ENCODE data around the gene NR1D1.

Gene NR1D1

DNA sequence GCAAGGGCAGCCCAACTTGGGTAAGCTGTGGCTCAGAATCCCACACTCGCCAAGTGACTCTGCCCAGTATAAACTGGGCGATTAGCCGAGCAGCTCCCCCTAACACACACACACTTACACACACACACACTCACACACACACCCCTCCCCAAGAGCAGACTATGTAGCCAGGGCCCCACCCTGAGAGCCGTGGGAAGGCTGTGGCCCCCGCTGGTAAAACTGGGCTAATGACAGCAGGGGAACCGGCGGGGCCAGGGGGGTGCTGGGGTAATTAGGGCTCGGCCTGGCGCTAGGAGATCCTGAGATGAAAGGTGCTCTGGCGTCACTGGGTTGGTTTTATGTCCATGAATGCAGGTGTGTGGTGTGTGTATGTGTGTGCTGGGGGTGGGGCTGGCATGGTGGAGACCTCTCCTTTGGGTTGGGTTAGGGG is 38.8 kb downstream of the NR1D1 start:
- no peak for DNase-seq

DNA sequence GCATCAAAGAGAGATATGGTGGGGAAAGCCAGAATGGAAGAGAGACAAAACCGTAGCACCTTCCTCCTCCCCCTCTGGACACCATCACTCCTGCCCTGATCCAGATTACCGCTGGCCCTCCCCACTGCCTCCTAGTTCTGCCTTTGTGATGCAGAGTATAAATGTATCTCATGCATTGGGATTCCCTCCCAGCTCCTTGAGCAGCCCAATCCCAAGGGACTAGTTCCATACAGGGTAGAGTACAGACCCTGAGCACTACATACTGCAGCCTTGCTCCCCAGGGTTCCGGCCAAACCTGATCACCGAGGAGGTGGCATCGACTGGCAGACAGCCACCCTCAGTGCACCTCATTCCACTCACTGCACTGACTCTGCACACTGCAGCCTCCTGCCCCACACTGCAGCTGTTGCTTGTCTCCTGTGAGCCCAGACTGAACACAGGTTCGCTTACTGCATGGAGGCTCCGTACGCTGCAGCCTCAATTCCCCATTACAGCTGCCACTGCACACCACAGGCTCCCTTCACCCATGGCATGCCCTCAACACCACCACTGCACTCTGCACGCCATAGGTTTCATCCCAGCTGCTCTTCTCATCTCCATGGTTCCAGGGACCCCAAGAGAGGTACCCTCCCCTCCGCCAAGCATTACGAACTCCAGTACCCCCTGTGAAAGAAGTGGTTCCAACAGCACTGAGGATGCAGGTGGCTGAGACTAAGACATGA is 39.3 kb downstream of the NR1D1 start:
- no peak for DNase-seq

DNA sequence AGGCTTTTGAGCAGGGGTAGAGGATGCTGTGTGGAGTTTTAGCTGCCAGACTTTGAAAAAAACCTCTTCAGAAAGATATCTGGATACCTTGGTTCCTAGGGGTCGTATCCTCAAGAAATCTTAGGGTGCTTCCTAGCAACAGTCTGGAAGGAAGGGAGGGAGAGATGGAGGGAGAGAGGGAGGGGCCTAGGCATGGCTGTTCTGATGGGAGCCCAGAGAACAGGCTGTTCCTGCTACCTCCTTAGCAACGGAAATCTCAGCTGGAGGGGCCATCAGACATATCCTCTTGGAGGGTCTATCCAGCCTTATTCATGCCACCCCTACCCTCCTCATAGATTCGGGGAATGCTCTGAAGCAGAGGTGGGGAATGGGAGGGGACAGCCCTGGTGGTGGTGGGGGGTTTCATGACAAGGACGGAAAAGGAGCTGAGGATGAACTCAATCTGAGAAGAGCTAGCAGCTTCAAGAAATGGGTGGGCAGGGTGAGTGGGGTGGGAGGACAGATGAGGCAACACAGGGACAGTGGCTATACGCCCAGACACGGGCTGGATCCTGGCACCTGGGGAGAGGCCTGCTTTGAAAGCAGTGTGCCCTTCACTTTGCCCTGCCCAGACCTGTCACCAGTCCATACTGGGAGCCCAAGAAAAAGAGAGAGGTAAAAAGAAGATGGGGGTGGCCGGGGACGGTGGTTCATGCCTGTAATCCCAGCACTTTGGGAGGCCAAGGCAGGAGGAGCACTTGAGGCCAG is 40.5 kb downstream of the NR1D1 start:
- no peak for DNase-seq

DNA sequence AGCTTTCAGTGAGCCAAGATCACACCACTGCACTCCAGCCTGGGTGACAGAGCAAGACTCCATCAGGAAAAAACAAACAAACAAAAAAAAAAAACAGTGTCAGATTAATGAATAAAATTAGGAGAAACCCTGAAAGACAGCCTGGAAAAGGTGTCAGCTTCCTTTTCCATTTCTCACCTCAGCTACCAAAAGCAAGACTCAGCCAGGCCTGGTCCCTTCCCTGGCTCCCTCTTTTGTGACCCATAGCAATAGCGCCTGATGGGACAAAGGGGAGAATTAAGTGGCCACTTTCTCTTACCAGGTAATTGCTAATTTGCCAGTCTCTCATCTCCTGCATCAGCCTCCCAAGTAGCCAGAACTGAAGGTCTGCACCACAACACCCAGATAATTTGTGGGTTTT is 41.5 kb downstream of the NR1D1 start:
- DNase-seq, result no peak

DNA sequence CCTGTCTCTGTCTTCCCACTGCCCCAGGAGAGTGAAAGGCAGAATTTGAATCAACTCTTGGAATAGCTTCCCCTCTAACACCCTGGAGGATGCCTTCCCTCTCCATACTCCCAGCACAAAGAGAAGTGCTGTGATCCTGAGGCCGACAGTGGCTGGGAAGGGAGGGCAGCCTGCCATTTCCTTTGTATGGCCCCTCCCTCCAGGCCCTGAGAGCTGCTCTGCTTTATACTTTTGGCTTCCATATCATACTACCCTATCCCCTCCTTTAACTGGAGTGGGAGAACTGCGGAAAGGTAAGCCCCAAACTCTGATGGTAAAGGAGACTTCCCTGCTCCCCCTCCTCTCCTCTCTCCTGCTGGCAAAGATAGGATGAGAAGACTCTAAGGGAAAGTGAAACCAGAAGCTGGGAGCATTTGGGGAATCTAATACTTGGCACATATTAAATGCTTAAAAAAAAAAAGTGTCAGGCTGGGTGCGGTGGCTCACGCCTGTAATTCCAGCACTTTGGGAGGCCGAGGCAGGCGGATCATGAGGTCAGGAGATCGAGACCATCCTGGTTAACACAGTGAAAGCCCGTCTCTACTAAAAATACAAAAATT is 42.1 kb downstream of the NR1D1 start:
- DNase-seq, result no peak

DNA sequence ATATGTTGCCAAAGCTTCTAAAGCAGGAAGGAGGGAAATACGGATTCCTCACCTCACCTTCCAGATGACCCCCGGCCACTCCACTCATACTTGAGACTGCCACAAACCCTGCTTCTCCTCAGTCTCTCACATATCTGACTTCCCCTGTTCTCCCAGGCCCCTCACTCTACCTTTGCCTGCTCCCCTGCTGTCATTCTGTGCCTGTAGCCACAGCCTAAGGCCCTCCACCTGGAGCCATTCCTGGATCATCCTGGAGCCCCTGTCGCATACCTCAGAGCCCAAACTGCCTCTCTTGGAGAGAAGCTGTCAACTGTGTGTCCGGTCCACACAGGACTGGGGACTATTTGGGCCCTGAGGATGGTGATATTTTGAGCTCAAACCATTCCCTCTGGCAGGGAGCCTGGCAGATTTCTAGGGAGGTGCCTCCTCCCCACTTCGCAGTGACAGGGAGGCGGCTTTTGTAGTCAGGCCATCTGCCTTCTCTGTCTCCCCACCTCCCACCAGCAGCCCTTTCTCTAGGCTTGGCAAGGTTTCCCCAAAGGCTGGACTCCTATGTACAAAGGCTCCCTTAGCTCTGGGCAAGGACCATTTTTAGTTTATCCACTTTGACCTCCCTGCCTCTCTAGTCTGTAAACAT is 43.9 kb downstream of the NR1D1 start:
- DNase-seq, result no peak

All from T-helper 1 cell (primary cell).